Measurements from ENCODE around the gene NMT1. TPM values are rescaled to one million over a fixed set of nuclear protein-coding genes. Genes with fewer than 3 reads are reported as not detected.

Gene NMT1
- total RNA-seq, 1 donor from 2014 or later: 98.8 TPM

GRCh38 chr17:45116434-45117016 lies 55.4 kb downstream of the NMT1 start:
- H3K9me3 Mint-ChIP-seq: no peaks in the 10 kb centered on the region
- no peak for TF ChIP-seq CTCF (conservative IDR thresholded peaks at IDR 0.05)
- DNase-seq (ENCODE audit: extremely low spot score, unreplicated experiment): no peak
- H3K27ac Mint-ChIP-seq: no peak overlapping the region
- H3K4me3 Mint-ChIP-seq: no peak overlapping the region
- H3K36me3 Mint-ChIP-seq: no peaks in the 10 kb centered on the region
- H3K4me1 Mint-ChIP-seq (ENCODE audit: unreplicated experiment): peaks cover 8% of the 10 kb centered on the region
- no peaks in the 10 kb centered on the region for H3K27me3 Mint-ChIP-seq

GRCh38 chr17:45117334-45117733 lies 56.2 kb downstream of the NMT1 start:
- Mint-ChIP-seq H3K9me3 (no peaks in the 10 kb centered on the region), H3K4me1 (ENCODE audit: unreplicated experiment) (peaks cover 8% of the 10 kb centered on the region), H3K27ac (no peak overlapping the region), H3K27me3 (no peaks in the 10 kb centered on the region), H3K4me3 (no peak overlapping the region), H3K36me3 (no peaks in the 10 kb centered on the region)
- no peak for DNase-seq (ENCODE audit: extremely low spot score, unreplicated experiment)
- TF ChIP-seq CTCF (conservative IDR thresholded peaks at IDR 0.05): no peak

GRCh38 chr17:45117848-45118646 lies 56.9 kb downstream of the NMT1 start:
- Mint-ChIP-seq H3K9me3 (no peaks in the 10 kb centered on the region), H3K36me3 (no peaks in the 10 kb centered on the region), H3K27me3 (no peaks in the 10 kb centered on the region), H3K27ac (no peak overlapping the region), H3K4me1 (ENCODE audit: unreplicated experiment) (peaks cover 10% of the 10 kb centered on the region), H3K4me3 (no peak overlapping the region)
- no peak for DNase-seq (ENCODE audit: extremely low spot score, unreplicated experiment)
- no peak for TF ChIP-seq CTCF (conservative IDR thresholded peaks at IDR 0.05)

- H3K27ac Mint-ChIP-seq: no peak overlapping the region
- no peaks in the 10 kb centered on the region for H3K27me3 Mint-ChIP-seq
- no peaks in the 10 kb centered on the region for H3K36me3 Mint-ChIP-seq
- H3K9me3 Mint-ChIP-seq: no peaks in the 10 kb centered on the region
- H3K4me1 Mint-ChIP-seq (ENCODE audit: unreplicated experiment): peaks cover 14% of the 10 kb centered on the region
- no peak overlapping the region for H3K4me3 Mint-ChIP-seq
- DNase-seq (ENCODE audit: extremely low spot score, unreplicated experiment): no peak
- TF ChIP-seq CTCF (conservative IDR thresholded peaks at IDR 0.05): no peak
These were observed 57.6 kb downstream of the NMT1 start for GRCh38 chr17:45118691-45119090.

- TF ChIP-seq CTCF (conservative IDR thresholded peaks at IDR 0.05): no peak
- DNase-seq (ENCODE audit: extremely low spot score, unreplicated experiment): no peak
- Mint-ChIP-seq H3K27ac (no peak overlapping the region), H3K9me3 (no peaks in the 10 kb centered on the region), H3K4me3 (no peak overlapping the region), H3K27me3 (no peaks in the 10 kb centered on the region), H3K4me1 (ENCODE audit: unreplicated experiment) (peaks cover 18% of the 10 kb centered on the region), H3K36me3 (no peaks in the 10 kb centered on the region)
These were observed 58.8 kb downstream of the NMT1 start for GRCh38 chr17:45119964-45120363.

Measured in type B pancreatic cell (in vitro differentiated cells).